H1 (cell line): ENCODE results near the gene PUDP. TPM values are rescaled to one million over a fixed set of nuclear protein-coding genes. Genes with fewer than 3 reads are reported as not detected.

Experiments
- CTCF ChIA-PET: fragments of 300-600 bp; sonication (Branson Sonifier 250); formaldehyde crosslinking; loops from one replicate; lab custom pipeline; 2021; ENCODE audit not compliant: partially characterized antibody; lab: Charles Lee
- POLR2A ChIA-PET: fragments of 300-600 bp; sonication (Branson Sonifier 250); formaldehyde crosslinking; loops from one replicate; lab custom pipeline; 2021; ENCODE audit warnings: inconsistent platforms; ENCODE audit not compliant: partially characterized antibody; lab: Charles Lee
- DNase-seq, 2 experiments: peaks; one replicate each; pipeline versions ENCODE4 v3.0.0 to v3.0.0-alpha.2; 2010 to 2022; ENCODE audit warnings: low spot score in 2 of 2, low read depth in 1 of 2, mixed read lengths in 1 of 2
- FAIRE-seq: peaks from 2 replicates; lab custom pipeline; 2011; peaks lifted over from hg19 to GRCh38; lab: Jason Lieb, UNC
- H2AFZ ChIP-seq: 2 replicates; pipeline ENCODE4 v1.8.1; 2012; ENCODE audit warnings: low read length, inconsistent platforms
- H2AK5ac ChIP-seq: 2 replicates; pipeline ENCODE4 v1.6.1; 2013; ENCODE audit warnings: low read depth, low read length
- H2BK120ac ChIP-seq: replicated peaks from 2 replicates; pipeline ENCODE3; 2013; ENCODE audit warnings: low read depth, low read length, inconsistent platforms
- H2BK12ac ChIP-seq: 2 replicates; pipeline ENCODE4 v1.6.1; 2013; ENCODE audit warnings: low read depth, low read length
- H2BK15ac ChIP-seq: 2 replicates; pipeline ENCODE4 v1.6.1; 2013; ENCODE audit warnings: low read length
- H2BK20ac ChIP-seq: 2 replicates; pipeline ENCODE4 v1.6.1; 2013; ENCODE audit warnings: low read length
- H2BK5ac ChIP-seq: 2 replicates; pipeline ENCODE4 v1.6.1; 2013; ENCODE audit warnings: low read depth, low read length
- H3K14ac ChIP-seq: 2 replicates; pipeline ENCODE4 v1.6.1; 2013; ENCODE audit warnings: inconsistent platforms; ENCODE audit not compliant: insufficient read length
- H3K18ac ChIP-seq: 2 replicates; pipeline ENCODE4 v1.6.1; 2013; ENCODE audit warnings: low read length; ENCODE audit errors: extremely low read depth
- H3K23ac ChIP-seq: 2 replicates; pipeline ENCODE4 v1.6.1; 2013; ENCODE audit warnings: inconsistent platforms; ENCODE audit not compliant: insufficient read length
- H3K23me2 ChIP-seq: 2 replicates; pipeline ENCODE4 v1.6.1; 2013; ENCODE audit warnings: low read depth, low read length
- H3K27ac ChIP-seq: 2 replicates; pipeline ENCODE4 v1.6.1; 2011; ENCODE audit warnings: low read depth, low read length, inconsistent platforms
- H3K27me3 ChIP-seq, 4 experiments: replicated peaks in 1 of 4; 1 replicate in 1 of 4; 2 replicates in 3 of 4; pipeline versions ENCODE4 v1.6.1 to v1.8.1; 2011 to 2013; ENCODE audit warnings: low read length in 3 of 4, mild to moderate bottlenecking in 3 of 4, inconsistent platforms in 2 of 4, mixed read lengths in 2 of 4, moderate library complexity in 1 of 4; ENCODE audit not compliant: control insufficient read depth in 3 of 4, insufficient read depth in 3 of 4; ENCODE audit errors: extremely low read depth in 1 of 4
- H3K36me3 ChIP-seq, 4 experiments: 2 replicates each; pipeline versions ENCODE4 v1.6.1 to v1.8.1; 2011 to 2013; ENCODE audit warnings: mild to moderate bottlenecking in 4 of 4, low read length in 3 of 4, moderate library complexity in 2 of 4, control low read depth in 1 of 4, inconsistent platforms in 1 of 4; ENCODE audit not compliant: insufficient read depth in 4 of 4, control insufficient read depth in 2 of 4
- H3K4ac ChIP-seq: replicated peaks from 2 replicates; pipeline ENCODE3; 2013; ENCODE audit warnings: low read length, low read depth, mixed read lengths, inconsistent platforms; ENCODE audit not compliant: insufficient read length
- H3K4me1 ChIP-seq, 4 experiments: replicated peaks in 1 of 4; 1 replicate in 1 of 4; 2 replicates in 3 of 4; pipeline versions ENCODE4 v1.6.1 to v1.8.1; 2011 to 2013; ENCODE audit warnings: low read length in 3 of 4, inconsistent platforms in 2 of 4, mixed read lengths in 1 of 4; ENCODE audit not compliant: insufficient read depth in 4 of 4, control insufficient read depth in 3 of 4
- H3K4me2 ChIP-seq, 2 experiments: 2 replicates each; pipeline versions ENCODE4 v1.6.1 to v1.8.1; 2011 to 2013; ENCODE audit warnings: low read depth in 2 of 2, low read length in 2 of 2, control low read depth in 1 of 2, inconsistent platforms in 1 of 2, mild to moderate bottlenecking in 1 of 2; ENCODE audit not compliant: insufficient read depth in 1 of 2
- H3K4me3 ChIP-seq, 4 experiments: fragments of 200-600, 300-600 bp in 1 of 4; sonication (generic), shearing (Covaris generic), sonication (Bioruptor Twin) in 1 of 4; 2 replicates each; pipeline versions ENCODE4 v1.5.1 to v1.8.1; 2011 to 2016; ENCODE audit warnings: low read length in 4 of 4, low read depth in 3 of 4, control low read depth in 2 of 4, inconsistent platforms in 2 of 4, mild to moderate bottlenecking in 2 of 4, mixed read lengths in 1 of 4, moderate library complexity in 1 of 4; ENCODE audit not compliant: insufficient read depth in 2 of 4; ENCODE audit errors: extremely low read depth in 1 of 4
- H3K56ac ChIP-seq: replicated peaks from 2 replicates; pipeline ENCODE3; 2013; ENCODE audit warnings: low read depth, mild to moderate bottlenecking, mixed read lengths, low read length, inconsistent platforms; ENCODE audit not compliant: insufficient read length
- H3K79me1 ChIP-seq: 2 replicates; pipeline ENCODE4 v1.6.1; 2013; ENCODE audit warnings: low read depth, low read length, control low read depth
- H3K79me2 ChIP-seq, 2 experiments: 2 replicates each; pipeline versions ENCODE4 v1.6.1 to v1.8.1; 2012 to 2013; ENCODE audit warnings: low read length in 2 of 2, mild to moderate bottlenecking in 2 of 2, inconsistent platforms in 1 of 2; ENCODE audit not compliant: insufficient read depth in 2 of 2, control insufficient read depth in 1 of 2
- H3K9ac ChIP-seq, 4 experiments: replicated peaks in 1 of 4; 1 replicate in 1 of 4; 2 replicates in 3 of 4; pipeline versions ENCODE4 v1.6.1 to v1.8.1; 2011 to 2013; ENCODE audit warnings: low read depth in 3 of 4, low read length in 3 of 4, control low read depth in 2 of 4, mild to moderate bottlenecking in 2 of 4, moderate library complexity in 2 of 4, inconsistent platforms in 1 of 4; ENCODE audit errors: extremely low read depth in 1 of 4
- H3K9me3 ChIP-seq, 2 experiments: 2 replicates each; pipeline versions ENCODE4 v1.6.1 to v1.8.1; 2012 to 2013; ENCODE audit warnings: mild to moderate bottlenecking in 2 of 2, moderate library complexity in 2 of 2, control low read depth in 1 of 2, inconsistent platforms in 1 of 2, low read depth in 1 of 2, low read length in 1 of 2, mixed read lengths in 1 of 2; ENCODE audit not compliant: insufficient read depth in 2 of 2
- H4K20me1 ChIP-seq, 2 experiments: replicated peaks in 1 of 2; 2 replicates each; pipeline versions ENCODE3 to v1.8.1; 2011 to 2013; ENCODE audit warnings: inconsistent platforms in 2 of 2, low read length in 2 of 2, mild to moderate bottlenecking in 1 of 2; ENCODE audit not compliant: insufficient read depth in 2 of 2, control insufficient read depth in 1 of 2
- H4K5ac ChIP-seq: 2 replicates; pipeline ENCODE4 v1.6.1; 2013; ENCODE audit warnings: low read length, low read depth, mixed read lengths, inconsistent platforms; ENCODE audit not compliant: insufficient read length
- H4K8ac ChIP-seq: 2 replicates; pipeline ENCODE4 v1.8.0; 2013; ENCODE audit warnings: mild to moderate bottlenecking, moderate library complexity, low read length, inconsistent platforms; ENCODE audit not compliant: insufficient read depth; ENCODE audit errors: extremely low read depth
- H4K91ac ChIP-seq: replicated peaks from 2 replicates; pipeline ENCODE3; 2013; ENCODE audit warnings: low read length, mixed read lengths, inconsistent platforms; ENCODE audit not compliant: insufficient read length
- HDAC2 ChIP-seq, 2 experiments: fragments of 300-600 bp in 1 of 2; sonication (generic) in 1 of 2; IDR thresholded peaks; 2 replicates each; pipeline ENCODE4 v1.6.1; 2011 to 2012; ENCODE audit warnings: low read depth in 2 of 2, low read length in 2 of 2, mild to moderate bottlenecking in 2 of 2, moderate library complexity in 2 of 2, borderline replicate concordance in 1 of 2, inconsistent platforms in 1 of 2
- KDM1A ChIP-seq: fragments of 200-600, 300-600 bp; sonication (generic); IDR thresholded peaks from 2 replicates; pipeline ENCODE4 v1.7.1; 2016; ENCODE audit warnings: mild to moderate bottlenecking, low read length, borderline replicate concordance
- MAX ChIP-seq: IDR thresholded peaks from 2 replicates; pipeline ENCODE4 v1.6.1; 2012; ENCODE audit warnings: inconsistent platforms
- RBBP5 ChIP-seq: IDR thresholded peaks from 2 replicates; pipeline ENCODE4 v1.7.1; 2012; ENCODE audit warnings: low read depth, mild to moderate bottlenecking, inconsistent platforms, low read length, moderate library complexity, borderline replicate concordance
- SAP30 ChIP-seq: fragments of 300-600 bp; sonication (generic); IDR thresholded peaks from 2 replicates; pipeline ENCODE4 v1.7.1; 2012; ENCODE audit warnings: low read length, moderate library complexity, mild to moderate bottlenecking, inconsistent platforms; ENCODE audit not compliant: insufficient read depth, insufficient replicate concordance
- SIRT6 ChIP-seq: IDR thresholded peaks from one replicate; pipeline ENCODE4 v1.7.1; 2012; ENCODE audit warnings: low read length, inconsistent platforms
- SRF ChIP-seq: IDR thresholded peaks from 2 replicates; pipeline ENCODE4 v1.6.1; 2011; ENCODE audit warnings: mild to moderate bottlenecking, low read depth, low read length, moderate library complexity
- WGBS, 2 experiments: shearing (Covaris generic) in 1 of 2; methylation state at CpG; one replicate each; pipeline versions ENCODE4 v1.1.6 to v1.1.7; 2013 to 2015; ENCODE audit warnings: low lambda C conversion rate in 2 of 2, mixed read lengths in 2 of 2, inconsistent platforms in 1 of 2, low coverage in 1 of 2, missing lambda C conversion rate in 1 of 2; ENCODE audit not compliant: insufficient replicate concordance in 2 of 2, insufficient coverage in 1 of 2, insufficient read length in 1 of 2; ENCODE audit errors: extremely low coverage in 1 of 2, missing lambda C conversion rate in 1 of 2; 5-methylcytosine and 5-hydroxymethylcytosine counted together
- polyA plus RNA-seq, 7 experiments: library from polyadenylated mRNA; depleted of rRNA in 3 of 7; stranded (reverse) in 5 of 7; unstranded in 2 of 7; fragments of >200 nt in 5 of 7; fragments of 200-250 nt in 2 of 7; gene quantifications; 1 replicate in 5 of 7; 2 replicates in 1 of 7; 4 replicates in 1 of 7; pipeline versions ENCODE4 v1.2.1 to v1.2.3, GENCODE V29; 2011 to 2013; ENCODE audit warnings: missing spikeins in 2 of 7, mixed read lengths in 2 of 7
- total RNA-seq: library from RNA; stranded (reverse); fragmentation: NEBNext Ultra II Directional; extraction: Animal tissue kit (Norgen Biotek cat#: 25700); gene quantifications from 2 replicates; pipeline ENCODE4 v1.2.1, GENCODE V29; 2021
- TF ChIP-seq, protein P1 (sequence below): IDR thresholded peaks from 2 replicates; pipeline ENCODE4 v1.6.1; 2012; ENCODE audit warnings: low read length, inconsistent platforms

PUDP gene
- total and polyA plus RNA-seq, 2 of the 8 experiments (the other 6 are each of a cell fraction or from before 2014, with no cell fraction given), result 27.2 to 30.2 TPM

DNA sequence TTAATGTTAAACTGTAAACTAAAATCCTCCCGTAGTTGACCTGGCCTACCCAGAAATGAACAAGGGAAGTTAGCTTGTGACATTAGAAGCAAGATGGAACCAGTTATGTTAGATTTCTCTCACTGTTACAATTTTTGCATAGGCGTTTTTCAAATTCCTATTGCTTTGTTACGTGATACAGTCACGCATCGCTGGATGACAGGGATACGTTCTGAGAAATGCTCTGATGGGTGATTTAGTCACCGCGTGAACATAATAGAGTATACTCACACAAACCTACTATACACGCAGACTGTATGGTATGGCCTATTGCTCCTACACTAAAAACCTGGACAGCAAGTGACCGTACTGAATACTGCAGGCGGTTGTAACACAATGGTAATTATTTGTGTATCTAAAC lies 46.7 kb upstream of the PUDP start:
- no peak overlapping the region for H3K18ac ChIP-seq
- H2BK15ac ChIP-seq, result no peak overlapping the region
- no peak overlapping the region for H3K4me2 ChIP-seq
- ChIA-PET POLR2A (no interaction called here), CTCF (no interaction called here)
- H3K27ac ChIP-seq, result no peak overlapping the region
- H2BK20ac ChIP-seq, result no peak overlapping the region
- H3K36me3 ChIP-seq, result no peaks in the 10 kb centered on the region
- no peak overlapping the region for H3K9ac ChIP-seq
- H3K23me2 ChIP-seq, result no peaks in the 10 kb centered on the region
- no peak overlapping the region for H2BK12ac ChIP-seq
- H3K23ac ChIP-seq, result no peak overlapping the region
- no peak overlapping the region for H3K4me3 ChIP-seq
- no peak overlapping the region for H4K5ac ChIP-seq
- no peaks in the 10 kb centered on the region for H3K9me3 ChIP-seq
- no peak overlapping the region for H2BK120ac ChIP-seq
- H3K4me1 ChIP-seq, result no peaks in the 10 kb centered on the region
- no peak overlapping the region for H2BK5ac ChIP-seq
- no peak for FAIRE-seq
- no peak overlapping the region for H4K8ac ChIP-seq
- H3K14ac ChIP-seq, result no peak overlapping the region
- H4K91ac ChIP-seq, result no peak overlapping the region
- H3K79me1 ChIP-seq, result no peaks in the 10 kb centered on the region
- WGBS, 2 experiments, result 96% methylated on average over 11 of the region's 11 CpGs; no CpG with 5 or more reads in 1 of the 2 experiments
- no peaks in the 10 kb centered on the region for H4K20me1 ChIP-seq
- DNase-seq, result no peak
- no peaks in the 10 kb centered on the region for H3K79me2 ChIP-seq
- H2AFZ ChIP-seq, result no peak overlapping the region
- no peak overlapping the region for H2AK5ac ChIP-seq
- TF ChIP-seq SAP30, result no peak
- TF ChIP-seq MAX, result no peak
- TF ChIP-seq RBBP5, result no peak
- no peak for TF ChIP-seq KDM1A
- TF ChIP-seq, protein P1, sequence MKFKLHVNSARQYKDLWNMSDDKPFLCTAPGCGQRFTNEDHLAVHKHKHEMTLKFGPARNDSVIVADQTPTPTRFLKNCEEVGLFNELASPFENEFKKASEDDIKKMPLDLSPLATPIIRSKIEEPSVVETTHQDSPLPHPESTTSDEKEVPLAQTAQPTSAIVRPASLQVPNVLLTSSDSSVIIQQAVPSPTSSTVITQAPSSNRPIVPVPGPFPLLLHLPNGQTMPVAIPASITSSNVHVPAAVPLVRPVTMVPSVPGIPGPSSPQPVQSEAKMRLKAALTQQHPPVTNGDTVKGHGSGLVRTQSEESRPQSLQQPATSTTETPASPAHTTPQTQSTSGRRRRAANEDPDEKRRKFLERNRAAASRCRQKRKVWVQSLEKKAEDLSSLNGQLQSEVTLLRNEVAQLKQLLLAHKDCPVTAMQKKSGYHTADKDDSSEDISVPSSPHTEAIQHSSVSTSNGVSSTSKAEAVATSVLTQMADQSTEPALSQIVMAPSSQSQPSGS, result no peak
- no peak for TF ChIP-seq SRF
- TF ChIP-seq HDAC2 (IDR thresholded peaks at IDR 0.05; ENCODE audit: borderline replicate concordance in 1 of 2, low read depth in 2 of 2, low read length in 2 of 2), result no peak
- no peak for TF ChIP-seq SIRT6
- H3K4ac ChIP-seq, result no peak overlapping the region
- H3K56ac ChIP-seq, result no peak overlapping the region
- H3K27me3 ChIP-seq, result no peaks in the 10 kb centered on the region
